GM12878 (cell line): Measurements from ENCODE around the gene ZNF264.

Experiments used
- BCL11A ChIP-seq: IDR thresholded peaks from 2 replicates; pipeline ENCODE4 v1.6.1; 2011; ENCODE audit warnings: low read depth, low read length
- HDGF ChIP-seq: fragments of 450-650 bp; IDR thresholded peaks from 2 replicates; pipeline ENCODE4 v1.6.1; 2016; ENCODE audit warnings: antibody characterized with exemption
- MYC ChIP-seq: IDR thresholded peaks from 2 replicates; pipeline ENCODE4 v1.6.1; 2011; ENCODE audit warnings: mild to moderate bottlenecking, low read length, moderate library complexity, inconsistent platforms; ENCODE audit not compliant: insufficient read depth, insufficient replicate concordance, insufficient read length, severe bottlenecking
- SMARCA5 ChIP-seq: fragments of 450-650 bp; IDR thresholded peaks from 2 replicates; pipeline ENCODE4 v1.6.1; 2017; ENCODE audit warnings: mild to moderate bottlenecking
- TF ChIP-seq, protein P1 (sequence below): IDR thresholded peaks from 2 replicates; pipeline ENCODE4 v1.6.1; 2012; ENCODE audit warnings: low read depth, low read length, improper control_type of control experiment
- TF ChIP-seq, protein P2 (sequence below): IDR thresholded peaks from 2 replicates; pipeline ENCODE4 v1.6.1; 2012; ENCODE audit warnings: mild to moderate bottlenecking, low read depth, low read length

DNA sequence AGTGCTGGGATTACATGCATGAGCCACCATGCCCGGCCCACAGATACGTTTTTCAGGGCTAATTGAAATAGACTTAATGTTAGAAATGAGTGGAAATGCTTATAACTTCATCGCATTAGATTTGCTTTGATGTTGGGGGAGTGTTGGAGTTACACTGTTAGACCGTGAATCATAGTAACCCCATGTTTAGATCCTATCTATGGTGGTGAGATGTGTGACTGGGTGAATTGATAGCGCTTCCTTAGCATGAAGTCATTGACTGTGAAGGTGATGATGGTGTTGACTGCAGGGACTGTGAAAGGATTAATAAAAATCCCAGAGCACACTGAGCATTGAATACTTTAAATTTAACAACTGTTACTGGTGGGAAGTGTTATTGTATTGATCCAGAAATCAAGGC is 1.7 kb downstream of the ZNF264 start:
- TF ChIP-seq, protein P1, sequence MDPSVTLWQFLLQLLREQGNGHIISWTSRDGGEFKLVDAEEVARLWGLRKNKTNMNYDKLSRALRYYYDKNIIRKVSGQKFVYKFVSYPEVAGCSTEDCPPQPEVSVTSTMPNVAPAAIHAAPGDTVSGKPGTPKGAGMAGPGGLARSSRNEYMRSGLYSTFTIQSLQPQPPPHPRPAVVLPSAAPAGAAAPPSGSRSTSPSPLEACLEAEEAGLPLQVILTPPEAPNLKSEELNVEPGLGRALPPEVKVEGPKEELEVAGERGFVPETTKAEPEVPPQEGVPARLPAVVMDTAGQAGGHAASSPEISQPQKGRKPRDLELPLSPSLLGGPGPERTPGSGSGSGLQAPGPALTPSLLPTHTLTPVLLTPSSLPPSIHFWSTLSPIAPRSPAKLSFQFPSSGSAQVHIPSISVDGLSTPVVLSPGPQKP, result no peak
- TF ChIP-seq BCL11A (no peak), SMARCA5 (no peak), MYC (no peak), HDGF (no peak)
- TF ChIP-seq, protein P2, sequence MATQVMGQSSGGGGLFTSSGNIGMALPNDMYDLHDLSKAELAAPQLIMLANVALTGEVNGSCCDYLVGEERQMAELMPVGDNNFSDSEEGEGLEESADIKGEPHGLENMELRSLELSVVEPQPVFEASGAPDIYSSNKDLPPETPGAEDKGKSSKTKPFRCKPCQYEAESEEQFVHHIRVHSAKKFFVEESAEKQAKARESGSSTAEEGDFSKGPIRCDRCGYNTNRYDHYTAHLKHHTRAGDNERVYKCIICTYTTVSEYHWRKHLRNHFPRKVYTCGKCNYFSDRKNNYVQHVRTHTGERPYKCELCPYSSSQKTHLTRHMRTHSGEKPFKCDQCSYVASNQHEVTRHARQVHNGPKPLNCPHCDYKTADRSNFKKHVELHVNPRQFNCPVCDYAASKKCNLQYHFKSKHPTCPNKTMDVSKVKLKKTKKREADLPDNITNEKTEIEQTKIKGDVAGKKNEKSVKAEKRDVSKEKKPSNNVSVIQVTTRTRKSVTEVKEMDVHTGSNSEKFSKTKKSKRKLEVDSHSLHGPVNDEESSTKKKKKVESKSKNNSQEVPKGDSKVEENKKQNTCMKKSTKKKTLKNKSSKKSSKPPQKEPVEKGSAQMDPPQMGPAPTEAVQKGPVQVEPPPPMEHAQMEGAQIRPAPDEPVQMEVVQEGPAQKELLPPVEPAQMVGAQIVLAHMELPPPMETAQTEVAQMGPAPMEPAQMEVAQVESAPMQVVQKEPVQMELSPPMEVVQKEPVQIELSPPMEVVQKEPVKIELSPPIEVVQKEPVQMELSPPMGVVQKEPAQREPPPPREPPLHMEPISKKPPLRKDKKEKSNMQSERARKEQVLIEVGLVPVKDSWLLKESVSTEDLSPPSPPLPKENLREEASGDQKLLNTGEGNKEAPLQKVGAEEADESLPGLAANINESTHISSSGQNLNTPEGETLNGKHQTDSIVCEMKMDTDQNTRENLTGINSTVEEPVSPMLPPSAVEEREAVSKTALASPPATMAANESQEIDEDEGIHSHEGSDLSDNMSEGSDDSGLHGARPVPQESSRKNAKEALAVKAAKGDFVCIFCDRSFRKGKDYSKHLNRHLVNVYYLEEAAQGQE, result no peak
